Adipose tissue (tissue), 3 donors: ENCODE results near the gene ABLIM1. TPM values are rescaled to one million over a fixed set of nuclear protein-coding genes. Genes with fewer than 3 reads are reported as not detected.

Experiments used
- H3K27ac ChIP-seq: one replicate; pipeline ENCODE4 v1.5.1; 2013; ENCODE audit warnings: low read depth, low read length
- WGBS, 3 donors: extraction: QIAGEN DNeasy Blood & Tissue Kit; methylation state at CpG; one replicate each; pipeline ENCODE4 v1.1.7; 2013; 5-methylcytosine and 5-hydroxymethylcytosine counted together
- polyA plus RNA-seq, 3 donors: library from polyadenylated mRNA; stranded (reverse); fragments of 200-250 nt; gene quantifications; one replicate each; pipeline ENCODE4 v1.2.3, GENCODE V29; 2013
- donor health status: healthy with polysubstance abuse.
- donor health status: Bipolar disorder and iron deficiency.
- donor health status: healthy.

The ABLIM1 gene
- polyA plus RNA-seq, 3 donors = 13.0 to 50.6 (median 32.9) TPM

DNA sequence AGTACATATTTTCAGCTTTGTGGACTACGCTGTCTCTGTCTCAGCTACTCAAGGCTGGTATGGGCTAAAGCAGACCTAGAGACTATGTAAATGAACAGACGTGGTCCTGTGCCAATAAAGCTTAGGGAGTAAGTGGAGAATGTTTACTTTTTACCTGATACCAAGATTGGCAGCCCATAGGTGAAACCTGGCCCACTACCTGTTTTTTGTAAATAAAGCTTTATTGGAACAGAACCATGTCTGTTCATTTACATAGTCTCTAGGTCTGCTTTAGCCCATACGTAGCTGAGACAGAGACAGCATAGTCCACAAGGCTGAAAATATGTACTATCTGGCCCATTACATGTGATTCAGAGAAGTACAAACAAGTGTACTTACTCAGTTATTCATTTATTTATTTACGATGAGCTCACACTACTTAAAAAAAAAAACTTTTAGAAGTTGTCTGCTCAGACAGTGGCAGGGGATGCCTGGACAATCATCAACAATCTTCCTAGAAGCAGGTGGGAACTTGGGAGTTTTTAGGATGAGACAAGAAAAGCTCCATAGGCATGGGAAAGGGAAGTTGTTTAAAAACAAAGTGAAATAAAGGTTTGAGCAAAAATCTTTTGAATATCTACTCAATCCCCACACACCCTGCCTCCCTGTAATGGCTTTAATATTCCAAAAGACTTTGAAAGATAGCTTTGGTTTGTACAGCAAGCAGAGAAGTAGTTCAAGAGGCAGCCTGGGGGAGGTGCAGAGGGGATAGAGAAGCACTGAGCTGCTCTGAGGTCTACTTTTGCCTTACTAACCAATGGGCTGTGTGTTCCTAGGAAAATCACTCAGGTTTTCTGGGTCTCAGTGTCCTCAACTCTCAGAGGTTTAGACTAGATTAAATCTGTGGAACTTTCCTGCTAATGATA is 139.4 kb downstream of the ABLIM1 start:
- H3K27ac ChIP-seq = no peak overlapping the region
- WGBS, 3 donors = 71 to 87% (median 80%) methylated on average over 4 of the region's 4 CpGs

DNA sequence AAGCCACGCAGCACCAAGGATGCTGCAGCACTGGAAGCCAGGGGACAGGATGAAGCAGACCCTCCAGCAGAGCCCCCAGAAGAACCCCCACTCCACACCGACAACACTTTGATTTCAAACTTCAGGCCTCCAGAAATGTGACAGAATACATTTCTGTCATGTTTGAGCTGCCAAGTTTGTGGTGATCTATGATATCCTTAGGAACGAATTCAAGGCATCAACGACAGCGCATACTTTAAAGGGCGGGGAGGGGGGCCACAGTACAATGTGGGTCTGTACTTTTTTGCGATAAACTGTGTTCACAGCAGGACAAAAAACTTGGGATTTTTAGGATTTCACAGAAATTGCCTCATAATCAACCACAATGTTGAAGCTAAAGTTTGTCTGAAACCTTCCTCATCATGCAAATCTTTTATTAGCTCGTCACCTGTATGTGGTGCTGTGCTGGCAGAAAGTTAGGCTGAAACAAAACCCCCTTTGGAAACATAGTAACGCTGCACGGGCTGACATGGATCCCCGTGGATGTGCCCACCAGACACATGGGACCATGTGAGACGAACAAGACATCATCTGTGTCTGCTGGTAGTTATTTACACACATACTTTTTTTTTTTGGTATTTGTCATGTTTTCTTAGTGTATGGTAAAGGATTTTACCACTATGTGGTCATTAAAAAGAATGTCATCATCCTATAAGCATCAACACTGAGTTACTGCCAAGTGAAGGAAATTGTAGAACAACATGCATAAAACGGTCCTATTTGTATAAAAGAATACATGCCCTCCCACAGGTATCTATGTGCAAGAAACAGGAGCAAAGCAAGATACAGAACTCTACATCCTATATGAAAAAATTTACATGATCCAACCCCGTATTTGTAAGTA is 140.5 kb downstream of the ABLIM1 start:
- H3K27ac ChIP-seq = no peak overlapping the region
- WGBS, 3 donors = 83 to 89% (median 85%) methylated on average over 14 of the region's 14 CpGs

DNA sequence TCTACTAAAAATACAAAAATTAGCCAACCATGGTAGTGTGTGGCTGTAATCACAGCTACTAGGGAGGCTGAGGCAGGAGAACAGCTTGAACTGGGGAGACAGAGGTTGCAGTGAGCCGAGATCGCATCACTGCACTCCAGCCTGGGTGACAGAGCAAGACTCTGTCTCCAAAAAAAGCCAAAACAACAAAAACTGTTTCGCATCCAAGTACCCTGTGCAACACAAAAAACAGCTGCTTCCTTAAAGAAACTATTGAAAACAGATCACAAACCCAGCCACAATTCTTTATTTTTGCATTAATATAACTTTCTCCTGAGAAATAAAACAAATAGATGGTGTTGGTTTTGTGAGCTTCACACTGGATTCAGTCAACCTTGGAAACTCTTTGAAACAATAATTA is 141.7 kb downstream of the ABLIM1 start:
- H3K27ac ChIP-seq = no peak overlapping the region
- whole genome bisulfite sequencing, 3 donors = 49 to 92% (median 59%) methylated on average over 3 of the region's 3 CpGs

DNA sequence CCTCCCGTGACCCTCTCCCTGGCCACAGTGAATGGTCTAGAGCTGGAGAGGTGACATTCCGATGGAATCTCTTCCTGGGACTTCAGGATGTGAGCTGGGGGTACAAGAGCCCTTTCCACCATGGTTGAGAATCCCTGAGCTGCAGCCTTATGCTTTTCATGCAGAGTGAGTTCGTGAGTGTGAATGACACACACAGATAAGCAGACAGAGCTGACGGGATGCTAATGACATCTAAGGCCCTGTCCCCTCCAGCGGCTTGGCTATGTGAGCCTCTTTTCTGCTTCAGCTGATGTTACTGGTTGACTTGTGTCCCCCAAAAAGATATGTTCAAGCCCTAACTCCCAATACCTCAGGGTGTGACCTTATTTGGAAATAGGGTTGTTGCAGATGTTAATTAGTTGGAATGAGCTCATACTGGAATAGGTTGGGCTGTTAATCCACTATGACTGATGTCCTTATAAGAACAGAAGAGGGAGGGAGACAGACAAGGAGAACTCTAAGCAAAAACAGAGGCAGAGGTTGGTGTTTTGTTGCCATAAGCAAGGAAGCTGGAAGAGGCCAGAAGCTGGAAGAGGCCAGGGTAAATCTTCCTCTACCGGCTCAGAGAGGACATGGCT is 142.7 kb downstream of the ABLIM1 start:
- WGBS, 3 donors = 90 to 93% (median 90%) methylated on average over 6 of the region's 6 CpGs
- no peak overlapping the region for H3K27ac ChIP-seq

DNA sequence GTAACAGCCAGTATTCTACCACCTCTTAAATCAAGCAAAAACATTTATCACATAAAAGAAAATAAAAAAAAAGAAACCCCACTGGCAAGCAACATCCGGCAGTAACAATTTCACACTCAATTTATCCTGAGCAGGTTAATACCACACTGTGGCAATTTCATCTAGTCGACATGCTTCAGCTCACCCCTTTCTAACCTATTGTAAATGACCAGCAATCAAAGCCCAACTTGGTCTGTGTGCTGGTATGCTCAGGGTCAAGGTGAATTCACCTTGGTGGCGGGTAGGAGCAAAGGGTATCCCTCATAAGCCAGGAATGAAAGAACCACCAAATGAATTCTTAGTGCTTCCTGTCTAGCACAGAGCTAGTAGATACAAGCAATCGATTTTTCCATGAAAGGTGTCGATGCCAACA is 144.7 kb downstream of the ABLIM1 start:
- WGBS, 3 donors = 35 to 84% (median 74%) methylated on average over 5 of the region's 5 CpGs
- no peak overlapping the region for H3K27ac ChIP-seq

DNA sequence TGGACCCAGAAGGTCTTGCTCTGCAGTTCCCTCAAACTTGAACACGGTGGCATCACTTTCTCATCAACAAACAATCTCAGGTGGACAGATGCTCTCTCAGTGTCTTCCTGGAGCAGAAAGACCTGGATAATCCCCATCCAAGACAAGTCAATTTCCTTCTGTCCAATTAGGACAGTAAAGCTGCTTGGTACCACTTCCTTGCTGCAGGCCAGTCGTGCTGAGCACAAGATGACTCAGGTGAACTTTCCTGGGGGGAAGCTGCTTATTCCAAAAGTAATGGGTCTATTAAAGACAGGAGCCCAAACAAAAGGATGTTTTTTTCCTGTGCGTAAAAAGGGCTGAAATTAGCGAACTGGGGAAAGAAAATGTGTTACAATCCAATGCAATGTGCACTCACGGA is 146.2 kb downstream of the ABLIM1 start:
- H3K27ac ChIP-seq = no peak overlapping the region
- WGBS, 3 donors = 86 to 96% (median 87%) methylated on average over 5 of the region's 5 CpGs

DNA sequence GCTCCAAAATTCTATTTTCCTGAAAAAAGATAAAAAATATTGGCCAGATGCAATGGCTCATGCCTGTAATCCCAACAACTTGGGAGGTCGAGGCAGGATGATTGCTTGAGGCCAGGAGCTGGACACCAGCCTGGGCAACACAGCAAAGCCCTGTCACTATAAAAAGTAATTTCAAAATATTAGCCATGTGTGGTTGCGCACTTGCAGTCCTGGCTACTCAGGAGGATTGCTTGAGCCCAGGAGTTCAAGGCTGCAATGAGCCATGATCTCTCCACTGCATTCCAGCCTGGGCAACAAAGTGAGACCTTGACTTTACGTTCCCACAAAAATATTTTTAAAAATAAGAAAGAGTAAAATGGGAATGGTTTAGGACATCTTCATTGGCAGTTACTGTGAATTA is 149.7 kb downstream of the ABLIM1 start:
- 74 to 87% (median 80%) methylated on average over 3 of the region's 3 CpGs for WGBS, 3 donors

DNA sequence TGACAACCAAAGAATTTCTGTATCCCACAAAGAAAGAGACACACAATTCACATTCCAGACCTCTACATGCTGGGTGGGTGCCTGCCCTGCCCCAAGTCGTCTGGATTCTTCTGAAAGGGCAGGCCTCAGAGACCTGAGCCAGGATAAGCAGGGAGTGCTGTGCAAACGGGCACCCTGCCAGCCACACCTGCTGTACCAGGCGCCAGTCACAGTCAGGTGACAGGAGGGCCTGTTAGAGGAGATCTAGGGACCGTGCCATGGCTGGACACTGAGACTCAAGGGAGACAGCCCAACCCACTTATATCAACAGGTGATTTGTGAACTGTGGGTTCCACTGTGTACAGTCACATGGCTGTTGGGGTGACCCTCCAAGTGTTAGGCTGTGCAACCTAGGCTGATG is 150.6 kb downstream of the ABLIM1 start:
- 5 to 49% (median 44%) methylated on average over 4 of the region's 4 CpGs for WGBS, 3 donors
- no peak overlapping the region for H3K27ac ChIP-seq

More for the DNA sequence above, 149.7 kb downstream of the ABLIM1 start:
- no peak overlapping the region for H3K27ac ChIP-seq

DNA sequence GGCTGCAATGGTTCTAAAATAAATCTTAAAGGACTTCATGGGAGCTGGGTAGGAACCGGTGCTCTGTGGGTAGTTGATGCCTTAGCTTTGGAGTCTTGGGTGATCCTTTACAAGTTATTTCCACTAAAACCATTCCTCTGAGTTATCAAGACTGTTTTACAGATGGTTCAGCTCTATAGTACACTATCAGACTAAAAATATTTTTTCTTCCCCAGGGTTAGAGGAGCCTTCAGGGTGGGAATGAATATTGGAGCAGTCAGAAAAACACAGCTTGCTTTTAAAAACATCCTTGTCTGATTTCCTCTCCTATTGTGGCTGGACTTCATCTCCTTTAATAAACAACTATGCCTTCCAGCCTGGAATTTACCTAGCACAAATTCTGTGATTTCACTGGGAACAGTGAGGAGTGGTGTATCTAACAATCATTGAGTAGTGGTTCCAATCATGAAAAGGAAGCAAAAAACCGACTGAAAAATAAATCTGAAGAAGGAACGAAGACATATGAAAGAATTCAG is 151.1 kb downstream of the ABLIM1 start:
- H3K27ac ChIP-seq = no peak overlapping the region
- 48 to 63% (median 53%) methylated on average over 3 of the region's 3 CpGs for WGBS, 3 donors

DNA sequence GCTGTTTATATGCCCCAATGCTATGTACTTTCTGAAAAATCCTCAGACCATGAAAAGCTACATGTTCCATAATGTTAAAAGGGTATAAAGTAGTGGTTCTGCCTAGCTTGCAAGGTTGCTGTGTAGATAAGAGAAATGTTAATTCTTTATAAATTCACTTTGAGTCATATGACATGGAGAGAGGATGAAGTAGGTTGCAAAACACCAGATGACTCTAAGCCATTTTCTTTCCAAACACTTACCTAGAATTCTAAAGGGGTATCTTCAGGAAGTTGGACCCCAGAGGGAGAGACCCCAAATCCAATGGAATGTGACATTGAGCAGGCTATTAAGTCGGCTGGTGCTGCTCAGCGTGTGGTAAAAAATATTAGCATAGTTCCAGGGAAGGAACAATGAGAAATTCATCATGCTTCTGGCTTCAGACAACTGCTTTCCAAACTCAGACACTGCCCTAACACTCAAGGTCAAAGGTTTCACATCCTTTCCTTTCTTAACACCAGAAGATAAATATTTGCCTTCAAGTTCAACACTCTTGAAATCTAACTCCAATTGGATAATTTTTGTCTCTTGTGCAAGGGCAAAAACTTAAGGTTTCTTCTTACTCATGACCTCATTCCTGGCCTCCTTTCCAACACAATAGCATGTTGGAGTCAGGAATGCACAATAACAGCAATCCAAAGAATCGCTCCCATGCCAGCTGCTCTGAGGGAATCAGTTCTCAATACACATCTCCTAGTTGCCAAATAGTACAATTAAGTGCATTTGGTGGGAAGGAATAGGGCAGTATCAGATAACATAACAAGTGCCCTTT is 153.1 kb downstream of the ABLIM1 start:
- no peak overlapping the region for H3K27ac ChIP-seq
- 39 to 54% (median 45%) methylated on average over 3 of the region's 3 CpGs for WGBS, 3 donors

DNA sequence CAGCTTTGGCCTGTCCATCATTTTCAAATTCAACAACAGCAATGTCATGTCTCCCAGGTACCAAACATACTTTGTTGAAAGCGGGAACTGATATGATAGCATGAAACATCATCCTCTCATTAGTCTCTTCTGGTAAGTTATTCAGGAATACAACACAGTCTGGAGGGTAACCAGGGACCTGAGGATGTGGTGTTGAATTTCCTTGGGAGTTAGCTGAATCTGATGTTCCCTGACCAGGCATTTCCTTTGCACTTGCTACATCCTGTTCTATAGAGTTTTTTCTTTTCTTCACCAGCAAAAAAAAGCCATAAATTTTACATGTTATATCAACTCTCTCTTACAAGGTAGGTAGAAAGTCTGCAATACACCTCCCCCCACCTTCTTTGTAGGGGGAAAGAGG is 156.0 kb downstream of the ABLIM1 start:
- WGBS, 3 donors = 94 to 100% (median 97%) methylated on average over 1 of the region's 1 CpG
- H3K27ac ChIP-seq = no peak overlapping the region

DNA sequence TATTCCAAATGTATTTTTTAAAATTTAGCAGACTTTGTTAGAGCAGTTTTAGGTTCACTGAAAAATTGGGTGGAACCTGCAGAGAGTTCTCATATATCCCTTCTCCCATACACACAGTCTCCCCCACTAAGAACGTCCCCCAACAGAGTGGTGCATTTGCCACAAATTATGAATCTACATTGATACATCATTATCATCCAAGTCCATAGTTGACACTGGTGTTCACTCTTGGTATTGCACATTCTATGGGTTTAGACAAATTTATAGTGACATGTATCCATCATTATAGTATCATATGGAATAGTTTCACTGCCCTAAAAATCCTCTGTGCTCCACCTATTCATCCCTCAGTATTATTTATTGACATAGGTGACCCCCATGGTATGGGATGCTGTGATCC is 156.4 kb downstream of the ABLIM1 start:
- WGBS, 3 donors = 96 to 100% (median 100%) methylated on average over 1 of the region's 1 CpG
- H3K27ac ChIP-seq = no peak overlapping the region

DNA sequence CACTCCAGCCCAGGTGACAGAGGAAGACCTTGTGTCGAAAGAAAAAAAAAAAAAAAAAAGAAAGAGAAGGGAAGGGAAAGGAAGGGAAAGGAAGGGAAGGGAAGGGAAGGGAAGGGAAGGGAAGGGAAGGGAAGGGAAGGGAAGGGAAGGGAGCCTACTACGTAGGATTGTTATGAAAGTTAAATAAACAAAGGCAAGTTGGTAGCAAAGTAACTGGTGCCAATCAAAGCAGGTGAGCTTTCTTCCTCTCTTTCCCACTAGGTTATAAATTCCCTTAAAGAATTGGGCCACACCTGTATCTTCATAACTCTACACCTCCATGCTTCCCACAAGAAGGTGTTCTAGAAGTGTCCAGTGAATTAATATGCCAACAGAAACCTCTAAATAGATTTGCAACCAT is 157.4 kb downstream of the ABLIM1 start:
- 75 to 85% (median 80%) methylated on average over 2 of the region's 2 CpGs for WGBS, 3 donors
- no peak overlapping the region for H3K27ac ChIP-seq

DNA sequence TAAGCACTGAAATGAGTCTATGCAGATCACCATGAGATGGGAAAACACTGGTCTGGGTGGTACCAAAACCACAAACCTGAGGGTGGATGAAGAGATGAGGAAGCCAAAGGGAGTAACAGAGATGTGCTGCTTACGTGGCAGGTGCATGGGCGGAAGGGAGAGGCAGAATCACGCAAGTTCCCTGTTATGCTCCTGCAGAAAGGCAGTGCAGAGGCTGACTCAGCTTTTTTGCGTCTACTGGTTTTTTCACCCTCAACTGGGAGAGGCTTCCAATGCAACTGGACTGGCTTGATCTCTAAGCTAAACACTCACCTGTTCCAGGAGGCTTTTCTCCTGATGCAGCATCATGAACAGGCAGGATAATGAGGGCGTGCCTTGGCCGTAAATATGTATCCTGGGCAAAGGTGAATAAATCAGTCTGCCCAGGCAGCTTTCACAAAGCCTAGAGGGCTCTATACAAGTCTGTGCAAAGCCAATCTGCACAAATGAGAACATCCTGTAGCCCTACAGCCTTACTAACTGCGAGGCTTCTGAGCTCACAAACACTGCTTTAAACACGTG is 158.4 kb downstream of the ABLIM1 start:
- WGBS, 3 donors = 55 to 82% (median 72%) methylated on average over 8 of the region's 8 CpGs
- no peak overlapping the region for H3K27ac ChIP-seq

DNA sequence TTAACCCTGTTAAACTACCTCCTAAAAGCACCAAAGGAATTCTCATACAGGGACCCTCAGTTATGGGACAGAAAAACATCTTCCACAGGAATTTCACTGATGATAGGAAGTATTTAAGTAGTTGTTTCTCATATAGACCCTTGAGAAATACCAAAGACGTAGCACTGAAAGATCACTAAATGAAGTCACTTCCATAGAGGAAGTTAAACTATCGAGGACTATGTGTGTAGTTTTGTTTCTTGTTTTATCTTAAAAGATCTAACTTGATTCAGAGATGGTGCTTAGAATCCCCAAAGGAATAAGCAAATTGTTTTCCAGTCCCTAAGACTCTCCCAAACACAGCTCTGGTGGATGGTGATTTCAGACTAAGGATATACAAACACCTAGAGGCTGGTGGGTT is 159.0 kb downstream of the ABLIM1 start:
- WGBS, 3 donors = 42 to 76% (median 46%) methylated on average over 2 of the region's 2 CpGs
- H3K27ac ChIP-seq = no peak overlapping the region

DNA sequence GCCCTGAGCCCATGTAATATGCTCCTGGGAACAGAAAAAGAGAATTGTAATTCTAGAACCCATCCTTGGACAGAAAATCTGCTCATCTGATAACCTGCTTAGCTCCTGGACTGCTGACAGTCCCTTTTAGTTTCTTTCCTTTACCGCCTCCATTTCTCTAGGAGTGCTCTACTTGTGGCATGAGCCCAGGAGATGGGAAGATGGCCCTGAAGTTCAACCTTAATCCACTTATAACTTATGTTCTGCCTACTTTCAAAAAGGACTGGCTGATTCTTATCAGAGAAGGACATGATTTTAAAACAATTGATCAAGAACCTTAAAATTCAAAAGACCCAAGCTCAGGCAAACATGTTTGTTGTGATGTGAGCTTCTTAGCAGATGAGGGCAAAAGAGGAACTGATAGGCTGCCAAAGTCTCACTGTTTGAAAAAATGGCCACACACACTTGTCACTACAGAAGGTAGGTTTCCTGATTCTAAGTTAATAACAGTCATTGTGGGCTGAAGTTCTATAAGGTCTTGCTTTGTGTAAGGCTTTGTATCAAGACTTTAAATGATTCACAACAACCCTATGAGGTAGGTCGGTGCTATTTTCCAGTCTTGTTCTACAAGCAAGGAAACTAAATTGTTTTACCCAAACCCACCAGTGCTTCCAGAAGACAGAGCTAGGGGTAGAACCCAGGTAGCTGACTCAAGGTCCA is 159.5 kb downstream of the ABLIM1 start:
- 70 to 93% (median 84%) methylated on average over 2 of the region's 2 CpGs for WGBS, 3 donors
- no peak overlapping the region for H3K27ac ChIP-seq

DNA sequence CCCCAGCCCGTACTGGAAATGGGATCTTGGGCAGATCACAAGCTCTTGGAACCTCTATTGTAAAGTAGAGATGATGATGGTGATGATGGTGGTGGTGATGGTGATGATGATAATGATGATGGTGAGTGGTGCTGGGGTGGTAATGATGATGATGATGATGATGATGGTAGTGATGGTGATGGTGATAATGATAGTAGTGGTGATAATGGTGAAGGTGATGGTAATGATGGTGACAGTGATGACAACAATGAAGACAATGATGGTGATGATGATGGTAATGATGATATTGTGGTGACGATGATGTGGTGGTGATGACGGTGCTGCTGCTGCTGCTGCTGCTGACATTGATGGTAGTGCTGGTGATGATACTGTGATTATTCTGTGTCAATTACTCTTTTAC is 162.8 kb downstream of the ABLIM1 start:
- 94 to 96% (median 95%) methylated on average over 3 of the region's 3 CpGs for WGBS, 3 donors

More for the DNA sequence above, 162.8 kb downstream of the ABLIM1 start:
- H3K27ac ChIP-seq = no peak overlapping the region
